GM19397 (cell line): ENCODE data around the gene BCO2.
A peak's percentile ranks its signal among the peaks of the same experiment; 100 is the strongest.

Experiments used
- ATAC-seq: cut with Tn5 transposase; IDR thresholded peaks from one replicate; pipeline ENCODE4 v1.9.1; 2021; ENCODE audit warnings: mild to moderate bottlenecking, moderate library complexity; ENCODE audit not compliant: unreplicated experiment

BCO2 gene

DNA sequence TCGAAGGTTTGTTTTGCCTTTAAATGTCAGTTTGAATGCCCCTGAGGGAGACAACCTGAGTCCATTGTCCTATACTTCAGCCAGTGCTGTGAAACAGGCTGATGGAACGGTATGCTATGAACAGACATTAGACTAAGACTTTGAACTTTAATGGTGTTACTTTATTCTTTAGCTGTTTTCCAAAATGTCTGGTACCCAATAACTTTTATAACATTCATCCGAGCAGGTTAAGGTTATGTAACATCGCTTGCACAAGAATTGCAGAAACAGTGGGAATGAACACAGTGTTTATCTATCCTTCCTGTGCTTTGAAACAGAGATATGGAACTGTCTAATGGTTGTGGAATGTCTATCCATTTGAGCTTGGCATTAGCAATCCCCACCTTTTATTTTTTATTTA, 38.4 kb downstream of the BCO2 start:
- no peak for ATAC-seq

DNA sequence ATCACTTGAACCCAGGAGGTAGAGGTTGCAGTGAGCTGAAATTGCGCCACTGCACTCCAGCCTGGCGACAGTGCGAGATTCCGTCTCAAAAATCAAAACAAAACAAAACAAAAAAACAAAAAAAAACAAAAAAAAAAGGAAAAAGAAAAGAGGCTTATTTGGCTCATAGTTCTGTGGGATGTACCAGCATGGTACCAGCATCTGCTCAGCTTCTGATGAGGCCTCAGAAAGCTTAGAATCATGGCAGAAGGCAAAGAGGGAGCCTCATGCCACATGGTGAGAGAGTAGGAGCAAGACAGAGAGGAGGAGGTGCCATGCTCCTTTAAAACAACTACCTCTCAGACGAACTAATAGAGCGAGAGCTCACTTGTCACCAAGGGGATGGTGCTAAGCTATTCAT, 40.3 kb downstream of the BCO2 start:
- no peak for ATAC-seq

DNA sequence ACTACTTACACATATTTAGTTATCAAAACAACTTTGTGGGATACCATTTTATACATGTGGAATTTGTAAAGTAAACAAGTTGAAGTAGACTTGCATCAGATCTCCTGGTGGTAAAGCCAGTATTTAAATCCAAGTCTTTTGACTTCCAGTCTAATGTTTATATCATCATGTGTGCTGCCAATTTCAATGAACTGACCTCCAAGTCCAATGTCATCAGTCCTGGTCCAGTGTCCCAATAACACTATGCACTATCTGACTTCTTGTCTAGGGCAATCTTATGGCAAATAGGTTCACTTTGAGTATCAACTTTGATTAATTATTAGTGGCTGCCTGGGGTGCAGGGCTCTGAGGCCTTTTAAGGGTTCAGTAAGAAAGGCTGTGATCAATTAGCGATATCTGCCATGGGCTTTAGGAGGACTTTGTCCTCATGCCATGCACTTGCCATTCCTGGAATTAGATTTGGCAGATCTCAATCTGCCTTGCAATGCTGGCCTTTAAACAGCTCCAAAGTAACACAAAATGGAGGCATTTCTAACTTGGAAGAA, 41.3 kb downstream of the BCO2 start:
- ATAC-seq, result no peak

DNA sequence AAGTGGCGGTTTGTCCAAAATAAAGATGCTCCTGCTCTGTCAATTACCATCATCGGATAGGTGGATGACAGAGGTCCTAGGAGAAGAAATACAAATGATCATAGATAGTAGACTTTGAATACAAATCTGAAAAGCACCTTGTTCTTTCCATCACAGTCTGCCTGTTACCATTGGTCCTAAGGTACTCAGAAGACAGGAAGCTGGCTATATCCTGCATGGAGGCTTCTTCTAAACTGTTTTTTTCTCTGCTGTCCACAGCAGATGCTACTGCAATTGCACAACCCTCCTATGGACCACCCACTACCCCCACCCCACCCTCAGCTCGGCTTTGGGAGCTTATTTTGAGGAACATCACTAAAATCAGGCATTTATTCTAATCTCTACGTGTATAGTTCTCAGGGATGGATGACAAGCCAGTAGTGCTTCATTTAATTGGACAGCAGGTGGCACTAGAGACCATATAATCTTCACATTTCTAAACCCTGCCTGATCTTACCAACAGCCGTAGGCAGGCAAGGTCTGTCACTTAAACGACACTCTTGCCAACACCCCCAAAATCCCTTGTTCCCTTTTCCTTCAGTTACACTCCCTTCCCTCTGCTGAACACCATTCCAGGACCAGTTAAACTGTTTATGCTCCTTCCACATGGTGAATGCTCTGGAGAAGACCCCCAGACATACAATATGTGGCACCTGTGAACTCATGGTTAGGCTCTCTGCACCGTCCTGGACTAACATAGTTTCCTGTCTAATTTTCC, 44.3 kb downstream of the BCO2 start:
- peak; percentile 94 for ATAC-seq

DNA sequence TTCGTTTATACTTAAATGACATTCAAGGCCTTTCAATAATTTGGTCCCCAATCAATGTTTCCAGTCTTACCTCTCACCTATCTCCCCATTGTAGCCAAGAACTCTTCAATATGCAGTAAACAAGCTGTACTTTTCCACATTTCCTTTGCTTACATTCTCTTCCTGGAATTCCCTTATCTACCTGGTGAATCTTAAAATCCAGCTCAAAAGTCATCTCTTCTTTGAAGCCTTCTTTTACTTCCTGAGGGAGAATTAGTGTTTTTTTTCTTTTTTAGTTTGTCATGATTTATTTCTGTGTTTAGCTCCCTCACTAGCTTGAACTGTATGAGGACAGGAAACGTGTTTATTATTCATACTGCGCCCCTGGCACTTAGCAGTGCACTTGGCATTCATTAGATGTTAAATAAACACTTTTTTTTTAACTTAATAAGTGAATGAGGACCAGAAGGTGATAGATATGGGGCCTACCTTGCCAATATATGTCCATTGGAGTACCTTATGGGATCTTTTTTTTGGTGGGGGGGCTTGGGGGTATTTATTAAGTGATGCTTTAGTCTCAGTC, 46.0 kb downstream of the BCO2 start:
- ATAC-seq, result no peak

DNA sequence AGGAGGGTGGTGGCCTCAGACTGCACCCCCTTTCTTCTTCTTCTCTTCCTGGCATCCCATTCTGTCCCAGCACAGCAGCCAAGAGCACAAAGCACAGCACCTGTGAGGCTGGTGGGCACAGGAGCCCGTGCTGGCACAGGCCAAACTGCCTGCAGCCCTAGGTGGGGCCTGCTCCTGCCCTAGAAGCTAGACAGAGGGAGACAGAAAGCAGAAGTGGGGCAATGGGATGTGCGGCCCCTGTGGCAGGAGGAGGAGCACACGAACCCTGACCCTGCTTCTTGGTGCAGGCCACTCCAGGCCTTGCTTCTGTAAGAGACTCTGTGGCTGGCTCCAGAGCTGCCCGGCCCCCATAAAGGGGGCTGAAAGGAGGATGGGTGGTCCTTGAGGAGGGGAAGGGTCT, 47.0 kb downstream of the BCO2 start:
- no peak for ATAC-seq

- no peak for ATAC-seq
Measured at GRCh38 chr11:112223121-112223520, 47.8 kb downstream of the BCO2 start.

DNA sequence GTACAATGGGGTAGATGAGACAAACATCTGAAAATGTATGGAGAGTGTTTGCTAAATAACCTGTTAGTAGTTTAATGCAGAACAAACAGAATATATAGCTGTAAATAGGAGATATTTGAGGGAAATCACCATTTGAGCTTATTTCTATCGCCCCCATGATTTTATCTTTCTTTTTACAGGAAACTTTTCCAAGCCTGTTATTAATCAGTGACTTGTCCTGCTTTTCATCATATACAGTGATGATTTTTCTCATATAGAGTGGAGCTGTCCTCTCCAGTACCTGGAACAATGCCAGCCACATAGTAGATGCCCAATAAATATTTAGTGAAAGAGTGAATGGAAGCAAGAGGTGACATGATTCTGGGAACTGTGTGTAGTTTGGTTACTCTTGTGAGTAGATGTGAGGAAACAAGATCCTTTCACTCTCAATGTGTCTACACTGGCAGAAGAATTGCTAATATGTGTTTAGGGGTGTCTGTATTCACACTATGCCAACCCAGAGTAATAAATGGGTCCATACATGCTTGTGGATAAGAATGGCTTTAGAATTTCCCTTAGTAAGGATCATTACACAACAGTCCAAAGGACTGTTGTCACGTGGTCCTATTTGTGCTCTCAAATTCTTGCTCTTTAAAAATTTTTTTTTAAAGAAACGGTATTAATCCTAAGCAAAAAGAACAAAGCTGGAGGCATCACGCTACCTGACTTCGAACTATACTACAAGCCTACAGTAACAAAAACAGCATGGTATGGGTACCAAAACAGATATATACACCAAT, 48.6 kb downstream of the BCO2 start:
- ATAC-seq, result no peak

- ATAC-seq, result no peak
Measured at GRCh38 chr11:112225753-112226061, 50.4 kb downstream of the BCO2 start.

- peak; percentile 96 for ATAC-seq
Measured at GRCh38 chr11:112226062-112226830, 50.9 kb downstream of the BCO2 start, which contains the start of gene PTS. Gene PTS (plus strand): TSS chr11:112226428. CDS start chr11:112226444, 16 bp downstream.

DNA sequence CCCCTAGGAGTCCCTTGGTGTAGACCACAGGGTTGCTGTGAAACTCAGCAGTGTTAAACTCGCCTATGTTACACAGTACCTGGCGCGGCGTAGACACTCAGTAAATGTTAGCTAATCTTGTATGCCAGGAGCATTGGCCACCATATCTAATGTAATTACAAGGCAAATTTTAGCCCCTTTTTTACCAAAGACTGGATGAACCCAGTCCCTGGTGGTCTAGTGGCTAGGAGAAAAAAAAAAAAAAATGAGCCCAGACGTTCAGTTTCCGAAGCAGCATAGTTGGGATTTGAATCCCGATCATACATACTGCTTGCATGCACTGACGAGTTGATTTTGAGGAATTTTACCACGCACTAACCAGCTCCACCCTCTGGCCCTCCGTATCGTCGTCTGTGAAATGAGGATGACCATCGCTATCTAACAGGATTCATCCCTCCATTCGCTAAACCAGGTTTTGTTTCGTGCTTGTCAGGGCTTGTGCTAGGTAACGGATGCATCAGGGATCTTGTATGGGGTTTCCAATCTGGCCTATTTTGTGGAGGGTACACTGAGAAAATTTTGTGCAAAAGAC, 51.6 kb downstream of the BCO2 start:
- ATAC-seq, result peak; percentile 47

- ATAC-seq, result no peak
Measured at GRCh38 chr11:112227471-112227870, 52.2 kb downstream of the BCO2 start.

DNA sequence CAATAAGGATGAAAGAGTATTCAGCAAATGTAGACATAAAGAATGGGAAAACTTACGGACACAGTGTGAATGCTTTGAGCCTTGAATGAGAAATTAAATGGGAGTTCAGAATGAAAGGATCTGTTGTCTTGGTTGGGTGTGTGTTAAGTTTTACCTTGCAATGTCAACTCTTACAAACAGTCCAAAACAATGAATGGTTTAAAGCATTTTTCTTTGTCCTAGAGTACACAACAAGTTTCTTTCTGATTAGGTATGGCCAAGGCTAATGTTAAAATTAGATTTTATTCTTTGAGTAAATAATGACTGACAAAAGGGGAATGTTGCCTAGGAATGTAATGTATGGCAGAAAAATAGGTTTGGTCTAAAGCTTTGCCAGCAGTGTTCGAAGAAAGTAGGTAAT, 53.4 kb downstream of the BCO2 start:
- no peak for ATAC-seq

DNA sequence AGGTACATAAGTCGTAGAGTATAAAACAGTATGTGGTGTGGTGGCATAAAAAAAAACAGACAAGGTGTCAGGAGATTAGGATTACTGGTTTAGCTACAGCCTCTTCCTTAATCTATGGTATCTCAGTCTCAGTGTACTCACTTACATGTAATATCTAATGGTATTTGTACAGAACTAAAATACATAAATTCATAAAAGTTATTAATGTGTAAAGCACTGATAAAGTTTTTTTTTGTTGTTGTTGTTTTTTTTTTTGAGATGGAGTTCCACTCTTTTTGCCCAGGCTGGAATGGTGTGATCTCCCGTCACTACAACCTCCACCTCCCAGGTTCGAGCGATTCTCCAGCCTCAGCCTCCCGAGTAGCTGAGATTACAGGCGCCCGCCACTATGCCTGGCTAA, 53.8 kb downstream of the BCO2 start:
- no peak for ATAC-seq

GRCh38 chr11:112229746-112230433, 54.6 kb downstream of the BCO2 start:
- ATAC-seq, result no peak

GRCh38 chr11:112231952-112232351, 56.6 kb downstream of the BCO2 start:
- no peak for ATAC-seq

- ATAC-seq, result no peak
Measured at GRCh38 chr11:112235750-112236390, 60.6 kb downstream of the BCO2 start.

- no peak for ATAC-seq
Measured at GRCh38 chr11:112237451-112237850, 62.1 kb downstream of the BCO2 start.

GRCh38 chr11:112238041-112238440, 62.7 kb downstream of the BCO2 start:
- no peak for ATAC-seq

DNA sequence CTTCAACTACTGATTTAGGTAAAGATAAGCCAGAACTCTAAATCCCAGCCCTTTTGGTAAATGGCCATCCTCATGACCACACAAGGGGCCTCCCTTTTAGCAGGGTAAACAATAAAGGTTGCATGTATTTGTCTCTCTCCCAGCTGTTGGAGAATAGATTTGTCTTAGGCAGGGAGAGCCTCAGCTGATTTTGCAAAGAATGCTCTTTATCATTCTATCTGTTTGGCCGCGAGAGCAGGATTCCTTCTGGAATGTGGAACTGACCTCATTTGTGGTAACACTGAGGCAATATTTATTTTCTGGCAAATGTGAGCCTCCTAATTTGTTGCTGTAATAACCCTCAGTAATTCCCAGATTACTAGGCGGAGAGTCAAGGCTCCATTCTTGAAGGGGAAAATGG, 66.2 kb downstream of the BCO2 start:
- no peak for ATAC-seq
